Liver (tissue), 2 donors: ENCODE measurements around the gene MGAT3.

Experiments
- TF ChIP-seq, protein P1 (sequence below): fragments of 150-350 bp; IDR thresholded peaks from 2 replicates; pipeline ENCODE4 v1.5.1; 2017; ENCODE audit warnings: improper control_type of control experiment, low read depth, low read length; ENCODE audit not compliant: missing input control
- TF ChIP-seq, protein P2 (sequence below): IDR thresholded peaks from 2 replicates; pipeline ENCODE4 v1.6.1; 2016; ENCODE audit warnings: antibody characterized with exemption, mild to moderate bottlenecking
- donor health status: healthy.

- TF ChIP-seq, protein P1, sequence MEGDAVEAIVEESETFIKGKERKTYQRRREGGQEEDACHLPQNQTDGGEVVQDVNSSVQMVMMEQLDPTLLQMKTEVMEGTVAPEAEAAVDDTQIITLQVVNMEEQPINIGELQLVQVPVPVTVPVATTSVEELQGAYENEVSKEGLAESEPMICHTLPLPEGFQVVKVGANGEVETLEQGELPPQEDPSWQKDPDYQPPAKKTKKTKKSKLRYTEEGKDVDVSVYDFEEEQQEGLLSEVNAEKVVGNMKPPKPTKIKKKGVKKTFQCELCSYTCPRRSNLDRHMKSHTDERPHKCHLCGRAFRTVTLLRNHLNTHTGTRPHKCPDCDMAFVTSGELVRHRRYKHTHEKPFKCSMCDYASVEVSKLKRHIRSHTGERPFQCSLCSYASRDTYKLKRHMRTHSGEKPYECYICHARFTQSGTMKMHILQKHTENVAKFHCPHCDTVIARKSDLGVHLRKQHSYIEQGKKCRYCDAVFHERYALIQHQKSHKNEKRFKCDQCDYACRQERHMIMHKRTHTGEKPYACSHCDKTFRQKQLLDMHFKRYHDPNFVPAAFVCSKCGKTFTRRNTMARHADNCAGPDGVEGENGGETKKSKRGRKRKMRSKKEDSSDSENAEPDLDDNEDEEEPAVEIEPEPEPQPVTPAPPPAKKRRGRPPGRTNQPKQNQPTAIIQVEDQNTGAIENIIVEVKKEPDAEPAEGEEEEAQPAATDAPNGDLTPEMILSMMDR: no peak
- TF ChIP-seq, protein P2, sequence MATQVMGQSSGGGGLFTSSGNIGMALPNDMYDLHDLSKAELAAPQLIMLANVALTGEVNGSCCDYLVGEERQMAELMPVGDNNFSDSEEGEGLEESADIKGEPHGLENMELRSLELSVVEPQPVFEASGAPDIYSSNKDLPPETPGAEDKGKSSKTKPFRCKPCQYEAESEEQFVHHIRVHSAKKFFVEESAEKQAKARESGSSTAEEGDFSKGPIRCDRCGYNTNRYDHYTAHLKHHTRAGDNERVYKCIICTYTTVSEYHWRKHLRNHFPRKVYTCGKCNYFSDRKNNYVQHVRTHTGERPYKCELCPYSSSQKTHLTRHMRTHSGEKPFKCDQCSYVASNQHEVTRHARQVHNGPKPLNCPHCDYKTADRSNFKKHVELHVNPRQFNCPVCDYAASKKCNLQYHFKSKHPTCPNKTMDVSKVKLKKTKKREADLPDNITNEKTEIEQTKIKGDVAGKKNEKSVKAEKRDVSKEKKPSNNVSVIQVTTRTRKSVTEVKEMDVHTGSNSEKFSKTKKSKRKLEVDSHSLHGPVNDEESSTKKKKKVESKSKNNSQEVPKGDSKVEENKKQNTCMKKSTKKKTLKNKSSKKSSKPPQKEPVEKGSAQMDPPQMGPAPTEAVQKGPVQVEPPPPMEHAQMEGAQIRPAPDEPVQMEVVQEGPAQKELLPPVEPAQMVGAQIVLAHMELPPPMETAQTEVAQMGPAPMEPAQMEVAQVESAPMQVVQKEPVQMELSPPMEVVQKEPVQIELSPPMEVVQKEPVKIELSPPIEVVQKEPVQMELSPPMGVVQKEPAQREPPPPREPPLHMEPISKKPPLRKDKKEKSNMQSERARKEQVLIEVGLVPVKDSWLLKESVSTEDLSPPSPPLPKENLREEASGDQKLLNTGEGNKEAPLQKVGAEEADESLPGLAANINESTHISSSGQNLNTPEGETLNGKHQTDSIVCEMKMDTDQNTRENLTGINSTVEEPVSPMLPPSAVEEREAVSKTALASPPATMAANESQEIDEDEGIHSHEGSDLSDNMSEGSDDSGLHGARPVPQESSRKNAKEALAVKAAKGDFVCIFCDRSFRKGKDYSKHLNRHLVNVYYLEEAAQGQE: no peak
Measured at GRCh38 chr22:39524089-39524752, 67.4 kb downstream of the MGAT3 start.
